CD8-positive, alpha-beta memory T cell (primary cell): ENCODE data around the gene SHISA7. TPM values are rescaled to one million over a fixed set of nuclear protein-coding genes. Genes with fewer than 3 reads are reported as not detected.
"Not testable (repeated sequence)": the region's sequence is repeated elsewhere in the genome, so short reads cannot be mapped to it uniquely, and the experiment has no call there.

Experiments used
- CTCF ChIA-PET: fragments of 350-600 bp; sonication (Branson Sonifier 250); formaldehyde crosslinking; loops from one replicate; lab custom pipeline; 2021; ENCODE audit warnings: antibody characterized with exemption; lab: Charles Lee
- POLR2A ChIA-PET: fragments of 350-600 bp; sonication (Branson Sonifier 250); formaldehyde crosslinking; loops from one replicate; lab custom pipeline; 2021; ENCODE audit warnings: antibody characterized with exemption; lab: Charles Lee
- DNase-seq, 5 donors: peaks; one replicate each; pipeline versions ENCODE4 v3.0.0 to v3.0.0-alpha.2; 2020 to 2022; ENCODE audit warnings: mixed read lengths in 1 of 5
- H3K27ac ChIP-seq: one replicate; pipeline ENCODE4 v1.7.0; 2013; ENCODE audit warnings: low read depth, mild to moderate bottlenecking, low read length, moderate library complexity
- H3K27me3 ChIP-seq: 2 replicates; pipeline ENCODE4 v1.7.0; 2013; ENCODE audit warnings: low read length, mild to moderate bottlenecking; ENCODE audit not compliant: insufficient read depth, poor library complexity, severe bottlenecking
- H3K36me3 ChIP-seq: 2 replicates; pipeline ENCODE4 v1.7.0; 2013; ENCODE audit warnings: mild to moderate bottlenecking, low read length, moderate library complexity; ENCODE audit not compliant: insufficient read depth
- H3K4me1 ChIP-seq: 2 replicates; pipeline ENCODE4 v1.7.0; 2013; ENCODE audit warnings: mild to moderate bottlenecking, low read length, moderate library complexity; ENCODE audit not compliant: insufficient read depth
- H3K4me3 ChIP-seq: 2 replicates; pipeline ENCODE4 v1.7.0; 2013; ENCODE audit warnings: mild to moderate bottlenecking, low read length
- H3K9me3 ChIP-seq: 2 replicates; pipeline ENCODE4 v1.7.0; 2013; ENCODE audit warnings: mild to moderate bottlenecking, low read length
- H3K27ac Mint-ChIP-seq, 8 donors: one replicate each; pipeline ENCODE4 v1.8.0; 2020 to 2021; ENCODE audit warnings: mixed read lengths in 8 of 8, mild to moderate bottlenecking in 6 of 8, inconsistent platforms in 3 of 8, moderate library complexity in 3 of 8
- H3K27me3 Mint-ChIP-seq, 2 donors: one replicate each; pipeline ENCODE4 v1.8.0; 2020 to 2021; ENCODE audit warnings: mixed read lengths in 2 of 2, mild to moderate bottlenecking in 1 of 2, moderate library complexity in 1 of 2
- H3K36me3 Mint-ChIP-seq, 3 donors: one replicate each; pipeline ENCODE4 v1.8.0; 2020 to 2021; ENCODE audit warnings: mixed read lengths in 3 of 3, inconsistent platforms in 1 of 3, mild to moderate bottlenecking in 1 of 3
- H3K4me1 Mint-ChIP-seq, 3 donors: one replicate each; pipeline ENCODE4 v1.8.0; 2020 to 2021; ENCODE audit warnings: mixed read lengths in 3 of 3, inconsistent platforms in 1 of 3, mild to moderate bottlenecking in 1 of 3
- H3K4me3 Mint-ChIP-seq, 7 donors: one replicate each; pipeline ENCODE4 v1.8.0; 2020 to 2021; ENCODE audit warnings: mixed read lengths in 7 of 7, mild to moderate bottlenecking in 6 of 7, moderate library complexity in 4 of 7, inconsistent platforms in 2 of 7
- H3K9me3 Mint-ChIP-seq, 5 donors: one replicate each; pipeline ENCODE4 v1.8.0; 2020 to 2022; ENCODE audit warnings: mixed read lengths in 5 of 5, mild to moderate bottlenecking in 3 of 5, moderate library complexity in 2 of 5, inconsistent platforms in 1 of 5
- polyA plus RNA-seq: library from polyadenylated mRNA; unstranded; fragments of 300-500 nt; fragmentation: Illumina TruSeq; gene quantifications from one replicate; pipeline ENCODE4 v1.2.3, GENCODE V29; 2021
- total RNA-seq, 2 experiments: library from RNA; stranded (reverse); gene quantifications; one replicate each; pipeline ENCODE4 v1.2.3, GENCODE V29; 2021

The SHISA7 gene
- total and polyA plus RNA-seq, 3 experiments from 2014 or later, result not detected

- Histone ChIP-seq H3K4me3 (peak overlapping the region; percentile 79), H3K36me3 (peaks cover 11% of the 10 kb centered on the region), H3K4me1 (peaks cover 22% of the 10 kb centered on the region), H3K27ac (peak overlapping the region; percentile 99), H3K27me3 (no peaks in the 10 kb centered on the region), H3K9me3 (no peaks in the 10 kb centered on the region)
- DNase-seq, result no peak
- Mint-ChIP-seq H3K4me3 (peak overlapping the region; percentile 89 to 96 (median 94)), H3K4me1 (peaks cover 27 to 38% (median 33%) of the 10 kb centered on the region in 3 donors), H3K27me3 (peaks cover 0 to 2% of the 10 kb centered on the region in 2 donors), H3K27ac (peak overlapping the region; percentile 98 to 100 (median 99)), H3K36me3 (peaks cover 7 to 33% (median 22%) of the 10 kb centered on the region in 3 donors), H3K9me3 (peaks cover 0 to 4% (median 0%) of the 10 kb centered on the region in 5 donors)
- CTCF ChIA-PET, result interaction anchor here (1.3 to 1.6 kb wide), 2 partner anchors 10 to 45 kb away, joined by 5 read pairs; no protein-coding TSS in a partner anchor
- POLR2A ChIA-PET, result interaction anchor here (0.6 to 1.7 kb wide), 4 partner anchors 9 to 231 kb away, joined by 3 to 6 read pairs (median 4); partner anchors contain the start of genes KMT5C and ZNF628
Observed at GRCh38 chr19:55408533-55408872, 34.6 kb downstream of the SHISA7 start.

GRCh38 chr19:55407800-55408532, 35.1 kb downstream of the SHISA7 start:
- Mint-ChIP-seq H3K9me3 (peaks cover 0 to 4% (median 0%) of the 10 kb centered on the region in 5 donors), H3K36me3 (peaks cover 8 to 38% (median 22%) of the 10 kb centered on the region in 3 donors), H3K4me3 (peak overlapping the region; percentile 89 to 96 (median 94)), H3K27me3 (peaks cover 0 to 2% of the 10 kb centered on the region in 2 donors), H3K27ac (peak overlapping the region; percentile 98 to 100 (median 99)), H3K4me1 (peaks cover 29 to 41% (median 38%) of the 10 kb centered on the region in 3 donors)
- ChIA-PET POLR2A (interaction anchor here (0.6 to 2.8 kb wide), 19 partner anchors 8 to 345 kb away, joined by 3 to 20 read pairs (median 7); partner anchors contain the start of genes FIZ1, HSPBP1, ISOC2 and KMT5C), CTCF (no interaction called here)
- peaks cover 22% of the 10 kb centered on the region for H3K4me1 ChIP-seq
- DNase-seq, result peak; percentile 96 to 98 (median 98)
- peaks cover 16% of the 10 kb centered on the region for H3K36me3 ChIP-seq
- H3K27ac ChIP-seq, result peak overlapping the region; percentile 99
- peak overlapping the region; percentile 79 for H3K4me3 ChIP-seq
- no peaks in the 10 kb centered on the region for H3K9me3 ChIP-seq
- no peaks in the 10 kb centered on the region for H3K27me3 ChIP-seq

GRCh38 chr19:55407550-55407799, 35.6 kb downstream of the SHISA7 start, which contains the start of gene UBE2S:
Gene UBE2S, minus strand, starts transcription at chr19:55407788. Its CDS starts 199 bp downstream, at chr19:55407589.
- DNase-seq, CTCF ChIA-PET, H3K27me3 ChIP-seq, H3K9me3 ChIP-seq, H3K9me3 Mint-ChIP-seq, H3K27me3 Mint-ChIP-seq: not testable (repeated sequence)
- H3K27ac ChIP-seq, result peak within 1 kb of the TSS; percentile 99
- Mint-ChIP-seq H3K27ac (peak within 1 kb of the TSS; percentile 98 to 100 (median 99)), H3K36me3 (peaks cover 8 to 43% (median 22%) of the 10 kb centered on the region in 3 donors), H3K4me3 (peak within 1 kb of the TSS; percentile 89 to 96 (median 94)), H3K4me1 (peaks cover 29 to 41% (median 38%) of the 10 kb centered on the region in 3 donors)
- POLR2A ChIA-PET, result interaction anchor here (0.6 to 2.8 kb wide), 18 partner anchors 8 to 345 kb away, joined by 3 to 20 read pairs (median 7); partner anchors contain the start of genes FIZ1, HSPBP1, ISOC2 and KMT5C
- peaks cover 21% of the 10 kb centered on the region for H3K36me3 ChIP-seq
- peak within 1 kb of the TSS; percentile 79 for H3K4me3 ChIP-seq
- H3K4me1 ChIP-seq, result peaks cover 22% of the 10 kb centered on the region

GRCh38 chr19:55406826-55407549, 36.1 kb downstream of the SHISA7 start:
- ChIA-PET POLR2A (interaction anchor here (0.7 to 2.8 kb wide), 16 partner anchors 7 to 226 kb away, joined by 3 to 20 read pairs (median 7); partner anchors contain the start of genes FIZ1, HSPBP1, ISOC2 and KMT5C), CTCF (interaction anchor here (1.0 kb wide), 1 partner anchor 17 kb away, joined by 3 read pairs; no protein-coding TSS in a partner anchor)
- H3K36me3 Mint-ChIP-seq, result peaks cover 10 to 48% (median 22%) of the 10 kb centered on the region in 3 donors
- Histone ChIP-seq H3K27ac (peak overlapping the region; percentile 99), H3K36me3 (peaks cover 25% of the 10 kb centered on the region), H3K4me3 (peak overlapping the region; percentile 79), H3K27me3 (no peaks in the 10 kb centered on the region), H3K9me3 (no peaks in the 10 kb centered on the region), H3K4me1 (peaks cover 22% of the 10 kb centered on the region)
- DNase-seq, result peak in 2 of 5 donors; percentile 24 to 30
- H3K4me3 Mint-ChIP-seq, result peak overlapping the region; percentile 82 to 96 (median 85)
- H3K27ac Mint-ChIP-seq, result peak overlapping the region; percentile 84 to 99 (median 90)
- H3K9me3 Mint-ChIP-seq, result peaks cover 0 to 4% (median 0%) of the 10 kb centered on the region in 5 donors
- peaks cover 0 to 2% of the 10 kb centered on the region in 2 donors for H3K27me3 Mint-ChIP-seq
- peaks cover 29 to 41% (median 38%) of the 10 kb centered on the region in 3 donors for H3K4me1 Mint-ChIP-seq

GRCh38 chr19:55406091-55406825, 36.8 kb downstream of the SHISA7 start:
- H3K4me3 Mint-ChIP-seq, result peak overlapping the region; percentile 82 to 96 (median 85)
- no peak for DNase-seq
- Histone ChIP-seq H3K4me3 (peak overlapping the region; percentile 79), H3K9me3 (no peaks in the 10 kb centered on the region), H3K4me1 (peaks cover 22% of the 10 kb centered on the region), H3K27ac (peak overlapping the region; percentile 99), H3K27me3 (no peaks in the 10 kb centered on the region), H3K36me3 (peaks cover 30% of the 10 kb centered on the region)
- H3K27ac Mint-ChIP-seq, result peak overlapping the region; percentile 84 to 99 (median 90)
- ChIA-PET CTCF (interaction anchor here (1.0 kb wide), 1 partner anchor 17 kb away, joined by 3 read pairs; no protein-coding TSS in a partner anchor), POLR2A (interaction anchor here (1.0 to 2.8 kb wide), 5 partner anchors 17 to 55 kb away, joined by 3 to 14 read pairs (median 7); partner anchors contain the start of genes ISOC2, RPL28 and TMEM238)
- H3K4me1 Mint-ChIP-seq, result peaks cover 29 to 41% (median 38%) of the 10 kb centered on the region in 3 donors
- H3K27me3 Mint-ChIP-seq, result peaks cover 0 to 2% of the 10 kb centered on the region in 2 donors
- H3K9me3 Mint-ChIP-seq, result peaks cover 0 to 4% (median 0%) of the 10 kb centered on the region in 5 donors
- H3K36me3 Mint-ChIP-seq, result peaks cover 12 to 52% (median 22%) of the 10 kb centered on the region in 3 donors

- peaks cover 12 to 58% (median 22%) of the 10 kb centered on the region in 3 donors for H3K36me3 Mint-ChIP-seq
- POLR2A ChIA-PET, result interaction anchor here (1.0 to 2.8 kb wide), 4 partner anchors 16 to 56 kb away, joined by 3 to 12 read pairs (median 6); partner anchors contain the start of genes ISOC2, RPL28 and TMEM238
Observed at GRCh38 chr19:55405638-55406037, 37.5 kb downstream of the SHISA7 start.

GRCh38 chr19:55402509-55402908, 40.6 kb downstream of the SHISA7 start:
- H3K4me3 Mint-ChIP-seq, result no peak overlapping the region
- POLR2A ChIA-PET, result no interaction called here
- no peak overlapping the region for H3K4me3 ChIP-seq
- peaks cover 22 to 32% (median 32%) of the 10 kb centered on the region in 3 donors for H3K4me1 Mint-ChIP-seq
- CTCF ChIA-PET, result no interaction called here
- no peak for DNase-seq
- no peak overlapping the region for H3K27ac ChIP-seq
- no peaks in the 10 kb centered on the region for H3K27me3 ChIP-seq
- peaks cover 35% of the 10 kb centered on the region for H3K36me3 ChIP-seq
- H3K27me3 Mint-ChIP-seq, result peaks cover 0 to 2% of the 10 kb centered on the region in 2 donors
- peaks cover 16% of the 10 kb centered on the region for H3K4me1 ChIP-seq
- peaks cover 10 to 59% (median 15%) of the 10 kb centered on the region in 3 donors for H3K36me3 Mint-ChIP-seq
- H3K9me3 Mint-ChIP-seq, result no peaks in the 10 kb centered on the region
- H3K9me3 ChIP-seq, result no peaks in the 10 kb centered on the region
- H3K27ac Mint-ChIP-seq, result no peak overlapping the region

More at GRCh38 chr19:55405638-55406037, 37.5 kb downstream of the SHISA7 start:
- Histone ChIP-seq H3K9me3 (no peaks in the 10 kb centered on the region), H3K36me3 (peaks cover 30% of the 10 kb centered on the region), H3K27me3 (no peaks in the 10 kb centered on the region), H3K27ac (peak overlapping the region; percentile 99), H3K4me3 (no peak overlapping the region), H3K4me1 (peaks cover 22% of the 10 kb centered on the region)
- Mint-ChIP-seq H3K4me1 (peaks cover 29 to 41% (median 38%) of the 10 kb centered on the region in 3 donors), H3K27me3 (peaks cover 0 to 2% of the 10 kb centered on the region in 2 donors), H3K4me3 (peak overlapping the region; percentile 82 to 96 (median 85)), H3K27ac (peak overlapping the region in 6 of 8 donors; percentile 45 to 99 (median 88)), H3K9me3 (peaks cover 0 to 4% (median 0%) of the 10 kb centered on the region in 5 donors)
- no peak for DNase-seq
- CTCF ChIA-PET, result interaction anchor here (1.0 kb wide), 1 partner anchor 16 kb away, joined by 3 read pairs; no protein-coding TSS in a partner anchor
